Measurements from ENCODE around the gene HDAC4. TPM values are rescaled to one million over a fixed set of nuclear protein-coding genes. Genes with fewer than 3 reads are reported as not detected.

The HDAC4 gene
- total RNA-seq, 1 experiment from 2014 or later, result 47.6 TPM

- ChIA-PET CTCF (no interaction called here), RAD21 (ENCODE audit: low non-redundant PET in 1 of 2, low total read pairs in 2 of 2, uncharacterized antibody in 2 of 2, unreplicated experiment in 2 of 2) (no interaction called here), POLR2A (no interaction called here)
- H3K9ac ChIP-seq (ENCODE audit: low read length), result no peak overlapping the region
- DNase-seq (ENCODE audit: low read depth, low spot score) (no peak), ATAC-seq (no peak)
- H3K27me3 ChIP-seq (ENCODE audit: insufficient read depth, low read length), result no peaks in the 10 kb centered on the region
- no peaks in the 10 kb centered on the region; a peak in 1 of 4 replicates for H3K9me3 ChIP-seq (ENCODE audit: control insufficient read depth in 1 of 2, insufficient read depth in 1 of 2, low read depth in 1 of 2, low read length in 2 of 2)
- no peaks in the 10 kb centered on the region for H3K36me3 ChIP-seq (ENCODE audit: control insufficient read depth in 1 of 2, insufficient read depth in 2 of 2, low read length in 2 of 2)
- no peaks in the 10 kb centered on the region for H3K9me2 ChIP-seq (ENCODE audit: insufficient read depth)
- H3K4me1 ChIP-seq (ENCODE audit: control insufficient read depth in 1 of 2, insufficient read depth in 2 of 2, low read length in 2 of 2), result no peaks in the 10 kb centered on the region
- peaks cover 34% of the 10 kb centered on the region for H3K79me2 ChIP-seq (ENCODE audit: insufficient read depth, low read length)
- H4K20me1 ChIP-seq (ENCODE audit: insufficient read depth), result no peaks in the 10 kb centered on the region
- H3K4me3 ChIP-seq (replicated peaks in 1 of 2; ENCODE audit: low read depth in 1 of 2, low read length in 2 of 2), result no peak overlapping the region
- H3K4me2 ChIP-seq (ENCODE audit: low read length), result no peak overlapping the region
- intact Hi-C loops (cut with micrococcal nuclease), result no loop called here
- no TSS peak for BruUV-seq (replicated peaks)
- no peak overlapping the region for H2AFZ ChIP-seq (ENCODE audit: low read depth, low read length, poor library complexity, severe bottlenecking)
- TF ChIP-seq FOSL1 (IDR thresholded peaks at IDR 0.05; ENCODE audit: low read depth) (no peak), EZH2 (IDR thresholded peaks at IDR 0.05) (no peak)
- H3K27ac ChIP-seq (ENCODE audit: low read depth, low read length), result no peak overlapping the region
These were observed 57.4 kb downstream of the HDAC4 start for GRCh38 chr2:239343460-239343859.

- H3K4me2 ChIP-seq (ENCODE audit: low read length), result no peak overlapping the region
- no peak overlapping the region for H3K27ac ChIP-seq (ENCODE audit: low read depth, low read length)
- no peak for TF ChIP-seq ATF3 (IDR thresholded peaks at IDR 0.05)
- no peak for TF ChIP-seq CTCF (IDR thresholded peaks at IDR 0.05 in 2 of 3, conservative IDR thresholded peaks at IDR 0.05 in 1 of 3; ENCODE audit: borderline replicate concordance in 1 of 3, insufficient read depth in 1 of 3, low read depth in 2 of 3, low read length in 2 of 3)
- no peak for TF ChIP-seq EZH2phosphoT487 (IDR thresholded peaks at IDR 0.05; ENCODE audit: borderline replicate concordance)
- no peak for TF ChIP-seq POLR2AphosphoS5 (IDR thresholded peaks at IDR 0.05; ENCODE audit: low read depth, low read length)
- TF ChIP-seq ELF1 (IDR thresholded peaks at IDR 0.05; ENCODE audit: borderline replicate concordance, low read depth), result no peak
- TF ChIP-seq EGR1 (IDR thresholded peaks at IDR 0.05; ENCODE audit: low read depth), result no peak
- no peak for TF ChIP-seq SP1 (IDR thresholded peaks at IDR 0.05; ENCODE audit: low read depth)
- no peak for TF ChIP-seq RAD21 (IDR thresholded peaks at IDR 0.05; ENCODE audit: low read depth)
- no peak for TF ChIP-seq SRF (IDR thresholded peaks at IDR 0.05; ENCODE audit: low read depth)
- TF ChIP-seq ZBTB33 (IDR thresholded peaks at IDR 0.05; ENCODE audit: extremely low read depth, insufficient replicate concordance, low read length), result no peak
- no peak for TF ChIP-seq FOSL1 (IDR thresholded peaks at IDR 0.05; ENCODE audit: low read depth)
- TF ChIP-seq MAX (IDR thresholded peaks at IDR 0.05), result no peak
- no peak for TF ChIP-seq EZH2 (IDR thresholded peaks at IDR 0.05)
- H3K9me2 ChIP-seq (ENCODE audit: insufficient read depth), result no peaks in the 10 kb centered on the region
- intact Hi-C loops (cut with micrococcal nuclease), result no loop called here
- no peaks in the 10 kb centered on the region for H3K27me3 ChIP-seq (ENCODE audit: insufficient read depth, low read length)
- RAD21 ChIA-PET (ENCODE audit: low non-redundant PET in 1 of 2, low total read pairs in 2 of 2, uncharacterized antibody in 2 of 2, unreplicated experiment in 2 of 2), result no interaction called here
- no peak overlapping the region for H3K9ac ChIP-seq (ENCODE audit: low read length)
- H3K79me2 ChIP-seq (ENCODE audit: insufficient read depth, low read length), result peaks cover 42% of the 10 kb centered on the region
- H3K36me3 ChIP-seq (ENCODE audit: control insufficient read depth in 1 of 2, insufficient read depth in 2 of 2, low read length in 2 of 2), result no peaks in the 10 kb centered on the region
- H3K9me3 ChIP-seq (ENCODE audit: control insufficient read depth in 1 of 2, insufficient read depth in 1 of 2, low read depth in 1 of 2, low read length in 2 of 2), result no peaks in the 10 kb centered on the region; a peak in 1 of 4 replicates
- H4K20me1 ChIP-seq (ENCODE audit: insufficient read depth), result no peaks in the 10 kb centered on the region
- CTCF ChIA-PET, result no interaction called here
- ATAC-seq, result no peak
- no peak overlapping the region for H3K4me3 ChIP-seq (replicated peaks in 1 of 2; ENCODE audit: low read depth in 1 of 2, low read length in 2 of 2)
- DNase-seq (ENCODE audit: low read depth, low spot score), result no peak
- no TSS peak for BruUV-seq (replicated peaks)
- POLR2A ChIA-PET, result no interaction called here
- no peak overlapping the region for H2AFZ ChIP-seq (ENCODE audit: low read depth, low read length, poor library complexity, severe bottlenecking)
- no peaks in the 10 kb centered on the region for H3K4me1 ChIP-seq (ENCODE audit: control insufficient read depth in 1 of 2, insufficient read depth in 2 of 2, low read length in 2 of 2)
These were observed 59.0 kb downstream of the HDAC4 start for GRCh38 chr2:239341840-239342239.
